K562 (cell line): ENCODE data around the gene ADGRE1. TPM values are rescaled to one million over a fixed set of nuclear protein-coding genes. Genes with fewer than 3 reads are reported as not detected.
A peak's percentile ranks its signal among the peaks of the same experiment; 100 is the strongest.

Experiments
- ATAC-seq: fragments of 200-7000 bp; cut with Tn5 transposase; 3 replicates; pipeline ENCODE4 v1.9.1; 2020; ENCODE audit warnings: moderate library complexity
- BruUV-seq: library from RNA; stranded (reverse); fragments of 400-500 nt; replicated peaks from 2 replicates; lab custom pipeline; 2021; lab: Mats Ljungman, UMichigan
- CTCF ChIA-PET: fragments of 300-600 bp; formaldehyde crosslinking; extraction: SDS; loops from one replicate; lab custom pipeline; 2021; ENCODE audit warnings: low intra/inter-chr PET ratio; lab: Yijun Ruan, JAX
- POLR2A ChIA-PET: fragments of 300-600, 350-650 bp; sonication (Branson Sonifier 250); formaldehyde crosslinking; extraction: SDS; loops from one replicate; lab custom pipeline; 2021; ENCODE audit warnings: antibody characterized with exemption, inconsistent platforms; lab: Yijun Ruan, JAX
- DNase-seq, 4 experiments: peaks; one replicate each; pipeline versions ENCODE4 v3.0.0 to v3.0.0-alpha.2; 2011 to 2018; ENCODE audit warnings: low spot score in 3 of 4, mixed read lengths in 3 of 4; ENCODE audit errors: extremely low read depth in 1 of 4
- FAIRE-seq: peaks from 2 replicates; lab custom pipeline; 2011; peaks lifted over from hg19 to GRCh38; lab: Jason Lieb, UNC
- H2AFZ ChIP-seq: 2 replicates; pipeline ENCODE4 v1.6.0; 2011; ENCODE audit warnings: low read depth, low read length, control low read depth, inconsistent platforms
- H3K27ac ChIP-seq: fragments of 200-600 bp; 3 replicates; pipeline ENCODE4 v1.8.0; 2011; ENCODE audit warnings: low read depth, mild to moderate bottlenecking, control low read depth, inconsistent platforms, low read length, moderate library complexity, mixed read lengths; ENCODE audit errors: extremely low read depth
- H3K27me3 ChIP-seq, 2 experiments: fragments of 300-600 bp in 1 of 2; 2 replicates in 1 of 2; 3 replicates in 1 of 2; pipeline versions ENCODE4 v1.6.0 to v1.8.0; 2011; ENCODE audit warnings: inconsistent platforms in 2 of 2, low read length in 2 of 2, mild to moderate bottlenecking in 1 of 2, mixed read lengths in 1 of 2, moderate library complexity in 1 of 2; ENCODE audit not compliant: control insufficient read depth in 2 of 2, insufficient read depth in 2 of 2
- H3K36me3 ChIP-seq: fragments of 300-600 bp; 3 replicates; pipeline ENCODE4 v1.8.0; 2011; ENCODE audit warnings: mild to moderate bottlenecking, low read length, inconsistent platforms; ENCODE audit not compliant: control insufficient read depth, insufficient read depth
- H3K4me1 ChIP-seq, 2 experiments: fragments of 200-600 bp in 1 of 2; replicated peaks in 1 of 2; 2 replicates in 1 of 2; 3 replicates in 1 of 2; pipeline versions ENCODE4 v1.5.1 to v1.8.0; 2011; ENCODE audit warnings: inconsistent platforms in 2 of 2, low read length in 2 of 2, mild to moderate bottlenecking in 1 of 2, mixed read lengths in 1 of 2, moderate library complexity in 1 of 2; ENCODE audit not compliant: control insufficient read depth in 2 of 2, insufficient read depth in 2 of 2
- H3K4me2 ChIP-seq: 2 replicates; pipeline ENCODE4 v1.6.1; 2011; ENCODE audit warnings: low read length, control low read depth, inconsistent platforms, mixed read lengths; ENCODE audit not compliant: insufficient read depth
- H3K4me3 ChIP-seq: fragments of 200-600 bp; sonication (generic), shearing (Covaris generic); 2 replicates; pipeline ENCODE4 v1.5.1; 2016; ENCODE audit warnings: control low read depth, inconsistent platforms
- H3K79me2 ChIP-seq: fragments of 200-600 bp; 3 replicates; pipeline ENCODE4 v1.8.0; 2011; ENCODE audit warnings: low read length, inconsistent platforms; ENCODE audit not compliant: control insufficient read depth, insufficient read depth
- H3K9ac ChIP-seq, 2 experiments: 2 replicates each; pipeline versions ENCODE4 v1.6.0 to v1.6.1; 2011; ENCODE audit warnings: low read depth in 2 of 2, low read length in 2 of 2, control low read depth in 1 of 2, inconsistent platforms in 1 of 2, mild to moderate bottlenecking in 1 of 2, mixed read lengths in 1 of 2; ENCODE audit not compliant: insufficient read depth in 1 of 2
- H3K9me1 ChIP-seq: one replicate; pipeline ENCODE4 v1.6.0; 2011; ENCODE audit warnings: inconsistent platforms, mild to moderate bottlenecking, low read length, moderate library complexity; ENCODE audit not compliant: control insufficient read depth, insufficient read depth
- H3K9me3 ChIP-seq: replicated peaks from 2 replicates; pipeline ENCODE4 v1.5.1; 2011; ENCODE audit warnings: low read depth, low read length, inconsistent platforms; ENCODE audit not compliant: control insufficient read depth, insufficient read depth
- H4K20me1 ChIP-seq: replicated peaks from 2 replicates; pipeline ENCODE4 v1.6.1; 2011; ENCODE audit warnings: low read length, inconsistent platforms, mixed read lengths; ENCODE audit not compliant: control insufficient read depth, insufficient read depth
- BCLAF1 ChIP-seq, 2 experiments: fragments of 450-650 bp in 1 of 2; IDR thresholded peaks; 2 replicates each; pipeline ENCODE4 v1.6.1; 2011 to 2017; ENCODE audit warnings: low read depth in 2 of 2, antibody characterized with exemption in 1 of 2, borderline replicate concordance in 1 of 2, low read length in 1 of 2, mild to moderate bottlenecking in 1 of 2, mixed read lengths in 1 of 2; ENCODE audit not compliant: control insufficient read depth in 1 of 2
- CTCF ChIP-seq, 3 experiments: IDR thresholded peaks in 2 of 3; conservative IDR thresholded peaks in 1 of 3; 2 replicates each; pipeline ENCODE4 v1.5.1; 2011 to 2012; ENCODE audit warnings: low read length in 3 of 3, mild to moderate bottlenecking in 3 of 3, control low read depth in 2 of 3, improper control_type of control experiment in 1 of 3, inconsistent platforms in 1 of 3, low read depth in 1 of 3, mixed read lengths in 1 of 3, moderate library complexity in 1 of 3; ENCODE audit not compliant: insufficient read depth in 2 of 3
- ILK ChIP-seq: fragments of 450-650 bp; IDR thresholded peaks from 2 replicates; pipeline ENCODE4 v1.6.1; 2016; ENCODE audit warnings: missing genetic modification characterization, low read depth, mild to moderate bottlenecking, missing compliant biosample characterization, moderate library complexity, borderline replicate concordance
- WGBS: fragments of 100-300 bp; shearing (Covaris generic); methylation state at CpG from one replicate; pipeline ENCODE4 v1.1.6; 2016; ENCODE audit warnings: low coverage, mixed read lengths; ENCODE audit not compliant: insufficient coverage; ENCODE audit errors: missing lambda C conversion rate; 5-methylcytosine and 5-hydroxymethylcytosine counted together
- in situ Hi-C: fragments of 300-500 bp; cut with MboI; formaldehyde crosslinking; loops from 4 replicates; pipeline ENCODE4 v1.15.0; 2018; ENCODE audit warnings: inconsistent platforms, mixed read lengths
- intact Hi-C: fragments of 100-400 bp; cut with micrococcal nuclease; formaldehyde crosslinking; loops from 2 replicates; pipeline ENCODE4 v1.14.2; 2022
- polyA plus RNA-seq, 8 experiments: library from polyadenylated mRNA; depleted of rRNA in 4 of 8; stranded (reverse) in 5 of 8; unstranded in 3 of 8; fragments of >200 nt; fragmentation: Nextera tagmentation in 2 of 8; fragmentation: Illumina TruSeq in 1 of 8; extraction: Ambion mirVana in 2 of 8; extraction: Trizol in 1 of 8; gene quantifications; 2 replicates each; pipeline versions ENCODE4 v1.2.1 to v1.2.3, GENCODE V29; 2011 to 2014; ENCODE audit warnings: inconsistent platforms in 1 of 8, missing spikeins in 1 of 8
- total RNA-seq, 7 experiments: library from RNA; depleted of rRNA in 6 of 7; stranded (reverse); fragments of >200 nt in 6 of 7; fragmentation: Illumina TruSeq in 2 of 7; extraction: Trizol in 2 of 7; gene quantifications; 2 replicates each; pipeline versions ENCODE4 v1.2.1 to v1.2.3, GENCODE V29; 2011 to 2021; ENCODE audit warnings: low replicate concordance in 1 of 7

Gene ADGRE1
- total and polyA plus RNA-seq, 9 of the 15 experiments (the other 6 are each of a cell fraction or from before 2014, with no cell fraction given), result 0.09 to 0.49 (median 0.25) TPM; not detected in 1

GRCh38 chr19:6963244-6963852, 76.0 kb downstream of the ADGRE1 start (continued):
- no peak for TF ChIP-seq BCLAF1 (IDR thresholded peaks at IDR 0.05; ENCODE audit: borderline replicate concordance in 1 of 2, control insufficient read depth in 1 of 2, low read depth in 2 of 2, low read length in 1 of 2)

GRCh38 chr19:6963937-6964336, 76.6 kb downstream of the ADGRE1 start:
- Histone ChIP-seq H3K27ac (no peak overlapping the region), H3K4me1 (no peaks in the 10 kb centered on the region), H3K36me3 (no peaks in the 10 kb centered on the region), H3K4me2 (no peak overlapping the region), H2AFZ (no peak overlapping the region), H3K9ac (no peak overlapping the region), H3K27me3 (no peaks in the 10 kb centered on the region), H3K79me2 (no peaks in the 10 kb centered on the region), H3K4me3 (no peak overlapping the region), H3K9me1 (no peaks in the 10 kb centered on the region), H3K9me3 (no peaks in the 10 kb centered on the region), H4K20me1 (no peaks in the 10 kb centered on the region)
- FAIRE-seq (peak; percentile 26), DNase-seq (peak; percentile 24 to 30 (median 26)), ATAC-seq (no peak)
- 6% methylated on average over 4 of the region's 4 CpGs for WGBS
- TF ChIP-seq CTCF (IDR thresholded peaks at IDR 0.05 in 2 of 3, conservative IDR thresholded peaks at IDR 0.05 in 1 of 3; ENCODE audit: insufficient read depth in 2 of 3, low read depth in 1 of 3, low read length in 3 of 3) (peak; percentile 17 to 69 (median 58); a peak in 5 of 6 replicates), ILK (tag) (no peak)
- in situ Hi-C loops (no loop called here), intact Hi-C loops (no loop called here)
- no TSS peak for BruUV-seq
- CTCF ChIA-PET, result interaction anchor here (0.6 kb wide), 1 partner anchor 1724 kb away, joined by 4 read pairs; no protein-coding TSS in a partner anchor
- POLR2A ChIA-PET, result no interaction called here
